Lower lobe of right lung (tissue), 2 donors: Measurements from ENCODE around the gene PCDHA1. TPM values are rescaled to one million over a fixed set of nuclear protein-coding genes. Genes with fewer than 3 reads are reported as not detected.

Experiments used
- ATAC-seq, 2 donors: fragments of 200-7000 bp; cut with Tn5 transposase; one replicate each; pipeline ENCODE4 v1.9.1; 2020 to 2022; ENCODE audit warnings: mild to moderate bottlenecking in 2 of 2, moderate library complexity in 2 of 2
- DNase-seq: peaks from one replicate; pipeline ENCODE4 v3.0.0-alpha.2; 2020
- H3K27ac ChIP-seq: fragments of 200-600 bp; one replicate; pipeline ENCODE4 v1.8.0; 2022
- H3K27me3 ChIP-seq: fragments of 200-600 bp; one replicate; pipeline ENCODE4 v1.8.0; 2022; ENCODE audit warnings: low read depth
- H3K36me3 ChIP-seq: fragments of 200-600 bp; one replicate; pipeline ENCODE4 v1.8.0; 2022; ENCODE audit warnings: mild to moderate bottlenecking
- H3K4me1 ChIP-seq: fragments of 200-600 bp; one replicate; pipeline ENCODE4 v1.8.0; 2022
- H3K4me3 ChIP-seq: fragments of 200-600 bp; one replicate; pipeline ENCODE4 v1.8.0; 2022; ENCODE audit warnings: mild to moderate bottlenecking
- H3K9me3 ChIP-seq: fragments of 200-600 bp; one replicate; pipeline ENCODE4 v1.8.0; 2022
- CTCF ChIP-seq: fragments of 200-600 bp; IDR thresholded peaks from one replicate; pipeline ENCODE4 v1.8.0; 2022; ENCODE audit warnings: antibody characterized with exemption, mild to moderate bottlenecking
- intact Hi-C: fragments of 100-400 bp; cut with DNase I; formaldehyde crosslinking; loops from one replicate; pipeline ENCODE4 v1.11.0; 2022
- total RNA-seq: library from RNA; stranded (reverse); fragmentation: NEBNext Ultra II Directional; extraction: Animal tissue kit (Norgen Biotek cat#: 25700); gene quantifications from one replicate; pipeline ENCODE4 v1.2.1, GENCODE V29; 2021
- donor health status: DM: no; HTN: yes; CAD: no; lungs with severe emphysema.

Gene PCDHA1
- total RNA-seq, 1 donor from 2014 or later: not detected

- no peak for ATAC-seq
- TF ChIP-seq CTCF: no peak
- H3K27ac ChIP-seq: no peak overlapping the region
- no peak for DNase-seq
- H3K4me1 ChIP-seq: no peaks in the 10 kb centered on the region
- H3K27me3 ChIP-seq: no peaks in the 10 kb centered on the region
- no peaks in the 10 kb centered on the region for H3K36me3 ChIP-seq
- H3K4me3 ChIP-seq: no peak overlapping the region
- intact Hi-C loops: no loop called here
- no peaks in the 10 kb centered on the region for H3K9me3 ChIP-seq
Observed at GRCh38 chr5:141022384-141022783, 236.4 kb downstream of the PCDHA1 start.

GRCh38 chr5:141031006-141031405, 245.1 kb downstream of the PCDHA1 start:
- Histone ChIP-seq H3K4me1 (no peaks in the 10 kb centered on the region), H3K36me3 (no peaks in the 10 kb centered on the region), H3K27ac (no peak overlapping the region), H3K9me3 (no peaks in the 10 kb centered on the region), H3K27me3 (no peaks in the 10 kb centered on the region), H3K4me3 (no peak overlapping the region)
- intact Hi-C loops: no loop called here
- DNase-seq: no peak
- no peak for ATAC-seq
- no peak for TF ChIP-seq CTCF

- intact Hi-C loops: no loop called here
- no peaks in the 10 kb centered on the region for H3K27me3 ChIP-seq
- ATAC-seq: no peak
- no peak overlapping the region for H3K4me3 ChIP-seq
- H3K4me1 ChIP-seq: no peaks in the 10 kb centered on the region
- no peaks in the 10 kb centered on the region for H3K9me3 ChIP-seq
- no peak for DNase-seq
- H3K27ac ChIP-seq: no peak overlapping the region
- no peak for TF ChIP-seq CTCF
- no peaks in the 10 kb centered on the region for H3K36me3 ChIP-seq
Observed at GRCh38 chr5:141032626-141033025, 246.7 kb downstream of the PCDHA1 start.

- no peak for ATAC-seq
- Histone ChIP-seq H3K27ac (no peak overlapping the region), H3K4me1 (peaks cover 7% of the 10 kb centered on the region), H3K4me3 (no peak overlapping the region), H3K9me3 (no peaks in the 10 kb centered on the region), H3K27me3 (no peaks in the 10 kb centered on the region), H3K36me3 (no peaks in the 10 kb centered on the region)
- no peak for DNase-seq
- intact Hi-C loops: no loop called here
- TF ChIP-seq CTCF: no peak
Observed at GRCh38 chr5:141039061-141039460, 253.1 kb downstream of the PCDHA1 start.

GRCh38 chr5:141039517-141039916, 253.6 kb downstream of the PCDHA1 start:
- ATAC-seq (no peak), DNase-seq (no peak)
- TF ChIP-seq CTCF: no peak
- no peak overlapping the region for H3K4me3 ChIP-seq
- intact Hi-C loops: no loop called here
- no peaks in the 10 kb centered on the region for H3K27me3 ChIP-seq
- no peaks in the 10 kb centered on the region for H3K9me3 ChIP-seq
- H3K36me3 ChIP-seq: no peaks in the 10 kb centered on the region
- H3K4me1 ChIP-seq: peaks cover 7% of the 10 kb centered on the region
- no peak overlapping the region for H3K27ac ChIP-seq
